ENCODE measurements around the gene RTTN.
"Not testable (repeated sequence)": the region's sequence is repeated elsewhere in the genome, so short reads cannot be mapped to it uniquely, and the experiment has no call there.

Gene RTTN

DNA sequence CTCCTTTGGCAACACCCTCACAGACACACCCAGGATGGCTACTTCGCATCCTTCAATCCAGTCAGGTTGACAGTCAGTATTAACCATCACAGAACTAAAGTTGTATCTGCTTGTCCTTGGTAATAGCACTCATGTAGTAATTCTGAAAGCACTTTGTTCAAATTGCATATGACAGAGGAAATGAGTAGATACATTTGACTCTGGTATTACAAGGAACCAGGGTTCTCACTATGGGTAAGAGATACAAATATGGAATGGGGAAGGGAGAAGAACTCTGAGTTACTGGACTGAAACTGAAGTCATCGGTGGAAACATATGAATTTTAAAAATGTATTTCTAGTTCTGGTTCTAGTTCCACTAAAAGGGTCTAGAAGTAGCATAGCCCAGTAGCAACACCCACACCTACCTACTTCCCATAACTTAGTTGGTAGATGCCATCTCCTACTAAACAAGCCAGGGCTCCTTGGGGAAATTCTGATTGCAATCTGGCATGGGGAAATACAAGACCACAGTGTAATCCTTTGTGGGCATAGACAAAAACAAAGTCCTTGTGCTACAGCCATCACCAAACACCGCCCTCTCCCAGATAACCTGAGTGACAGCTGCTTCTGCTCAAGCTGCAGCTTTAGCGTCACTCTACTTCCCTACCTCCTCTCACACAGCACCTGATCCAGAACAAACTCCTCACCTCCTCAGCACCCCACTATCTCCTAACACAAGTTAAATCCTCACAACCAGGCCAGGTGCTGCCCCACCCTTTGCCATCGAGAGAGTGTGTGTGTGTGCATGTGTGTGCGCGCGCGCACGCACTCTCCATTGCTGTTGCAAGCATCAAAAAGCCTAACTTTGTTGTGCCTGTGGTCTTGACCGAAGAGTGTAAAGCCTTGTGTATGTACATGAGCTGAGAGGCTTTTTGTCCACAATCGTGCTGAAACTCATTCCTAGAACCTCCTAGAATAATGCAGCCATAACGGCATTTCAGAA, 226.5 kb downstream of the RTTN start:
- DNase-seq (ENCODE audit: low read depth) = no peak

DNA sequence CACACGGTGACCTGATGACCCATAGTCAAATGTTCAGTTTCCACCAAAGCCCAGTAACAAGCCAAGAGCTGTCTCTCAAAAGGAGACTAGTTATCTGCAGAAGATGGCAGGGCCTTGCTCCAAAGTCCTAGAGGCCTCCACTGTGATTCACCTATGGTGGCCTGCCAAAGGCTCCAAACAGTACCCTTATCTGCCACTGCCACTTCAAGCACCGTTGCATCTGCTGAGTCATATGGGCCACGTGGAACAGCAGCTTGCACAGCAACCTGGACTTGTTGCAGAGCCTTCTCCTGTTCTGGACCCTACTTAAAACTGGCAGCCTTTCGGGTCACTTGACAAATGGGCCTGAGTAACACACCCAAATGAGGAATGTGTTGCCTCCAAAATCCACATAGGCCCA, 230.2 kb downstream of the RTTN start:
- DNase-seq (ENCODE audit: low read depth) = not testable (repeated sequence)

DNA sequence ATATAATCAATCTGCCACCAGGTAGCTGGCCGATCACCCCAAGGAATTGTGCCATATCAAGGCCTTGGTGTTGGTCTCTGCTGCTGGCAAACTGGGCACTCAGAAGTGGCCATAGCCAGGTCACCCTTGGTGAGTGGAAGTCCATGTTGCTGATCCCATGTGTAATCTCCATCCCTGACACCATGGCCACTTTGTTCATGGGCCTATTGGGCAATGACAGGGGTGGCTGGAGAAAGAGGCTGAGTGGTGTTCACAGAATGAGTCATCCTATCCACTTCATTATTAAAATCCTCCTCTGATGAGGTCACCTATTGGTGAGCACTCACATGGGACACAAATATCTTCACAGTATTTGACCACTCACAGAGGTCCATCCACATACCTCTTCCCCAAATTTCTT, 231.1 kb downstream of the RTTN start:
- no peak for DNase-seq (ENCODE audit: low read depth)

DNA sequence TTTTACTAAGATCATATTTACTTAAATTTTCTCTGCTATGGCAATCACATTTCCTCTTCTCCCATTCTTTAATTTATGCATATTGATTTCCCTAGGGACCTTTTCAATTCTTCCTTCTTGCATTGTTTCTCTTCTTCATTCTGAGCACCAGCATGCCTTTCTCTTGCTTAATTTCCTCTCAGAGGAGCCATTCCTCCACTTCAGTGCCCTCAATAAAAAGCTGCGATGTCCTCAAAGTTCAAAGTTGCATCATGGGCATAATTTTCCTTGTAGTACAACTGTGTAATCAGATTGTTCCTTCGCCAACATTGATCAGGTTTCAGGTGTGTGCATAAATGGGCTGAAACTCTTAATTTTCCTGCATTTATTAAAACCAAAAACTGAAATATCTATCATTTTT, 236.0 kb downstream of the RTTN start:
- no peak for DNase-seq (ENCODE audit: low read depth)

DNA sequence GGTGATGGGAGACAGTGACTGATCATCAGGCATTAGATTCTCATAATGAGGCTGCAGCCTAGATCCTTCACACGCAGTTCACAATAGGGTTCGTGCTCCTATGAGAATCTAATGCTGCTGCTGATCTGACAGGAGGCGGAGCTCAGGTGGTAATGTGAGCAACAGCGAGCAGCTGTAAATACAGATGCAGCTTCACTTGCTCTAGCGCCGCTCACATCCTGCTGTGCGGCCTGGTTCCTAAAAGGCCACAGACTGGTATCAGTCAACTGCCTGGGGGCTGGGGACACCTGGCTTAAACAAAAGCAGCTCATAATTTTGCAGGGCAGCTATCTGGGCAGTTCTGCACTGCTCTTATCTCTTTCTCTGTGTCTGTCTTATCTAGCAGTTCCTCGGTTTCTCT, 237.4 kb downstream of the RTTN start:
- DNase-seq (ENCODE audit: low read depth) = no peak

DNA sequence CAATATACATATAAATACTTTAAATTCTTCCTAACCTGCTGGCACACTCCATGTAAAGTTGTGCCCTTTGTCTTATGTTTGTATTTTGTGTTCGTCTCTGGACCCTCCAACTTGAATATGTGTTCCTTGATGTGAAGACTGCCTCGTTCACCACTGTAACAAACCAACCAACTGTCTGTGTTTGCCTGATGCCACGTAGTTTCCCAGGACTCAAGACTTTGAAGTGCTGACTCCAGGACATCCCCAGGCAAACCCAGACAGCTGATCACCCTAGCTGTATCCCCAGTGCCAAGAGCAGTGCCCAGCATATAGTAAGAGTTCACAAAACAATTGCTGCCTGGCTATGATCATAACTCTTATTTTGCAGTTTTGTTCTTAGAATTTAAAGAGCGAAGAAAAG, 242.3 kb downstream of the RTTN start:
- no peak for DNase-seq (ENCODE audit: low read depth)

DNA sequence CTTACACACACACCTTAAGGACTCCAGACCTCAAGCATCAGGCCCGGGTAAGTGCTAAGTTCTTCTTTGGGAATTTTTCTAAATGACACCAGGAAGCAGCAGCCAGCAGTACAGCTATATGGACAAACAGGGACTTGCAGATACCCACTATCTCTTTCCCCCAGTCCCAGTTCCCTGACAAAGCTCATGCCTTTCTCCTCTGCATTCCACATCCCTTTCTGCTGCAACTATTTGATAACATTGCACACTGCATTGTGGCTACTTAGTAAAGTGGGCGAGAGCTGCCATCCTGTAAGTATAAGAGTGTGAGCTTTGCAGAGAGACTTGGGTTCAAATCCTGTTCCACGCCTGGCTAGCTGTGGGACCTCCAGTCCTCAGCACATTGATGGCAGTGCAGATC, 243.8 kb downstream of the RTTN start:
- DNase-seq (ENCODE audit: low read depth) = peak; percentile 83

DNA sequence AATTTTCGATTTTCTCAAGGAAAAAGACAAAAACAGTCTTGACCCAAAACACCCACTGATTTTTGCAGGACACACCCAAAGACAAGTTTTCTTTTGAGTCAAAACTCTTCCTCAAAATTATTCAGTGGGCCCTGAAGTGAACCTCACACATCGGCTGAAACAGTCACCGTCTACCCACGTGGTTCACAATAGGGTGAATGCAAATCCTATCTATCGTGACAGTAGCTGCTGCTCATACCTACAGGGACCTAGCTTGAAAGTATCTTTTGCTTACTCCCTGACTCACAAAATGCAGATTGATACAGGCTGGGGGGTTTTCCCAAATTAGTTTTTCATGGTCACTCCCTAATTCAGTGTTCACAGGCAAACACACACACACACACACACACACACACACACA, 247.1 kb downstream of the RTTN start:
- DNase-seq (ENCODE audit: low read depth) = no peak

DNA sequence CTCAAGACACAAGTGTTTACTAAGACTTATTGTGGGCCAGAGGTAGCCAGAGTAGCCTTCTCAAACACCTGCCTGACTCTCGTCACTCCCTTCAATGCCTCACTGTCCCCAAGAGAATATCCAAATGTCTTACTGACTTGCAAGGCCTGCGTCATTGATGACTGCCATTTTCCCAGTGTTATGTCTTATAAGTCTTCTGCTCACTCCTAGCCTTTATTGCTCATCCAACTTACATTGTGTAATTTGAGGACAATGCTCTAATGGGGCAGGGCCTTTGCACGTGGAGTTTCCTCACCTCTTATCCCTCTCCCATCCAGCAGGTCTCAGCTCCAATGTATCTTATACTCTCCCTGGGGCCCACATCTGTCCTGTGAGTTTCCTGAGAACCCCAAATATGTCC, 247.7 kb downstream of the RTTN start:
- no peak for DNase-seq (ENCODE audit: low read depth)

DNA sequence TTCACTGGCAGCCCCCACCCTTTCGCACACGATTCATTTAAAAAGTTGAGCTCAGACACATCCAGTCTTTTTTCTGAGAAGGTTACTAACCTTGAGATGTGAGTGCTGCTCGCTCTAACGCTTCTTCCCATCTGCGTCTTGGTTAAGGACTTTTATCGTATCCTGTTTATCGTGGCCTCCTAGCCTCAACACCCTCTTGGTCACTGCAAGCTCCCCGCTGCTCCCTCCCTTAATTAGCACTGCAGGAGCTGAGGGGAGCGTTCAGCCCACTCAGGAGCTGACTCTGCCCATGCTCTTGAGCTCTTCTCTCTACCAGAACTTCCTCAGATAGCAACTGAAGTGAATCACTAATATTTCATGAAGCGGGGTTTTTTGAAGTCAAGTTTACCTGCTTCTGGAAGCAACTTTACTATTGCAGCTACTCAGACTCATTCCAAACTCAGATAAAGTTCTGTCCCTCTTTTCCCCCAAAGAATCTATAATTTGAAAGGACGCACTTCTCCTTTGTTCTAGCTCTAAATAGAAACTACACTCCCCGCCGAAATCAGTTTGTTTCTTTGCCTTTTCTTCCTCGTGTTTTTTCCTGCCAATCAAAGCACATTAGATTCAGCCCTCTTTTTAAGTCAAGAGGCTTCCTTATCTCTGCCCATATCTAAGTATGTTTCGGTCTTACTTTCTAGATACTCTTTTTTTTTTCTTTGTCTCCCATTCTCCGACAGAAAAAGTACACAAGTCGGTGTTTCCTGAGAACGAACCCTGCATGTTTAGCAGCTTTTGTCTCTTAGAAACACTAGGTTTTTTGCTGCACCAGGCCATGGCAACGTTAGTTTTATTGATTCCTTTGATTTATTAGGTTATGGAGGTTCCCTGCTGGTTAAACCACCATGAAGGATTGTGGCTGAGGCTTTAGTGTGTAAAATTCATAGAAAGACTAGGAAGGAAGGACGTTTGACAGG, 248.5 kb downstream of the RTTN start:
- no peak for DNase-seq (ENCODE audit: low read depth)

DNA sequence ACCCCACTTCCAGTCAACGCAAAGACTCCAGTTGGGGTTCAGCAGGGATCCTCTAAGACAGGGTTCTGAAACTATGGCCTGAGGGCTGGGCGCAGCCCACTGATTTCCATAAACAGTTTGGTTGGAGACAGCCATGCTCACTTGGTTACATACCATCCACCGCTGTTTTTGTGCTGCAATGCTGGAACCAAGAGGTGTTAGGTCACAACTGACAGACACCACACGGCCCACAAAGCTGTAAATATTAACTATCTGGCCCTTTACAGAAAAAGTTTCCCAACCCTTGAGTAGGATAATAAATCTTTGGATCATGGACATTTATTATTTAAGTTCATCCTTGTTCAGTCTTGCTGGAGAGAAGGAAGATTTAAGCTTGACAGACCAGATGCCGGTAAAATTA, 249.4 kb downstream of the RTTN start:
- DNase-seq (ENCODE audit: low read depth) = no peak

DNA sequence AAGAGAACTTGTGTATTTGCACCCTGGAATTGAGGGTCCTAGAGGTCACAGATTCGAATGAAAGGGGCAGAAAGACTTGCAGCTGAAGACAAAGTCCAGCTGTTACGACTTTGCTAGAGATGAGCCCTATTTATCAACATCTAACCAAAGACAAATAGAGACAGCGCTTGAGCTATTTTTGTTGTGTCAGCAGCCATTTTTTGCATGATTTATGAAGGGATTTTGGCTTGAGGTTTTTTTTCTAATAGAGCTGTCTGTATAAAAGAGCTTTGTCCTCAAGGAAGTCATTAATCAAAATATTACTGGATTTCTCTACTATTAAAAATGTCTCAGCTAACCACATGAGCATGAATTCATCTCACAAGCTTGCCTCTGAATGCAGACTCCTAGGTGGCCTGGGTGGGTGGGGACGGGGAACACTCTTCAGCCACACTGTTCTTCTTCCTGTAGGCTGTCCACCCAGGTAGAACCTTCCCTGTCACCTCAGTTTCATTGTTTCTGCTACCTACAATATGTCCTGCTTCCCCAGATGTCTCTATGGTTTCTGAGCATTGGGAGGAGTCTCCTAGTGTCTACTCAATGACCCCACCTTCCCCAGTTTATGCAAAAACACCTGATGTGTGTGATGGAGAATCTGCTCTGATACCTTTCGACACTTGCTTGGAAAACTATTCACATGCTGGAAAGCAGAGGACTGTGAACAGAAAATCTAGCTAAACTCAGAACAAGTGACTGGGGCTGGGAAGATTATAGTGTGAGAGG, 250.6 kb downstream of the RTTN start:
- DNase-seq (ENCODE audit: low read depth) = no peak

DNA sequence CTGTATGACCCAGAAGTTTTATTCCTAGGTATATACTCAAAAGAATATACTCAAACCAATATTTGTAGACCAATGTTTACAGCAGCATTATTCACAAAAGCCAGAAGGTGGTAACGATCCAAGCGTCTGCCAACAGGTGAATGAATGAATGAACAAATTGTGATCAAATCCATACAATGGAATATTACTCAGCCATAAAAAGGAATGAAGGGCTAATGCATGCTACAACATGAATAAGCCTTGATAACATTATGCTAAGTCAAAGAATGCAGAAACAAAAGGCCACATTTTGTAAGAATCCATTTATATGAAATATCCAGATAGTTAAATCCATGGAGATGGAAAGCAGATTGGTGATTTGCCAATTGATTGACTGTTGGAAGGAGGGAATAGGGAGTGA, 252.3 kb downstream of the RTTN start:
- DNase-seq (ENCODE audit: low read depth) = no peak

All from CMK (cell line).